Kidney epithelial cell (primary cell): ENCODE results near the gene MCC. TPM values are rescaled to one million over a fixed set of nuclear protein-coding genes. Genes with fewer than 3 reads are reported as not detected.
A peak's percentile ranks its signal among the peaks of the same experiment; 100 is the strongest.

ENCODE experiments used
- DNase-seq: peaks from one replicate; pipeline ENCODE4 v3.0.0-alpha.2; 2010; ENCODE audit warnings: low read depth
- H3K27me3 ChIP-seq: 2 replicates; pipeline ENCODE4 v1.6.0; 2011; ENCODE audit warnings: low read length; ENCODE audit not compliant: control insufficient read depth, insufficient read depth
- H3K36me3 ChIP-seq: 2 replicates; pipeline ENCODE4 v1.5.1; 2011; ENCODE audit warnings: low read length; ENCODE audit not compliant: control insufficient read depth, insufficient read depth
- H3K4me3 ChIP-seq: 2 replicates; pipeline ENCODE4 v1.5.1; 2011; ENCODE audit warnings: low read depth, mild to moderate bottlenecking, control low read depth, low read length
- total RNA-seq: library from RNA; depleted of rRNA; stranded (reverse); fragments of >200 nt; gene quantifications from 2 replicates; pipeline ENCODE4 v1.2.3, GENCODE V29; 2015
- TF ChIP-seq, protein P1 (sequence below): IDR thresholded peaks from 2 replicates; pipeline ENCODE4 v1.5.1; 2011; ENCODE audit warnings: mild to moderate bottlenecking, moderate library complexity, low read length, control low read depth, inconsistent platforms; ENCODE audit not compliant: insufficient read depth, poor library complexity, severe bottlenecking

Gene MCC
- total RNA-seq, 1 donor from 2014 or later, result 16.7 TPM

DNA sequence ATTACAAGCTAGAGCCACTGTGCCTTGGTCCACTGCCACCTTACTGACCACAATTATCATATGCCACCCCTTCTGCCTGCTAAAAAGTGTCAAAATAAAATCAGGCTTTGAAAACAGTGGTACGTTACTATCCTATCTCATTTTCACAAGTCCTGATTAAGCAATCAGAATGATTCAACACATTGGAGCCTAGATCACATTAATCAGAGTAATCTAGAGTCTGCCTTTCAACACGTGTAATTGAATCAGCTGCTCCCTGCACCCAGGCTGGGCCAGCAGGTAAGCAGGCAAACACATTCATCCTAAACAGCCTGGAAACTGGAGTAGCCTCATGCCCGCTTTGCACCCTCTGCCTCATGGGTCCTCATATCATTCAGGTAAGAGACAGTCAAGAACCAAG is 325.5 kb downstream of the MCC start:
- no peaks in the 10 kb centered on the region for H3K36me3 ChIP-seq
- H3K4me3 ChIP-seq, result no peak overlapping the region
- DNase-seq, result peak; percentile 61
- no peaks in the 10 kb centered on the region for H3K27me3 ChIP-seq
- TF ChIP-seq, protein P1, sequence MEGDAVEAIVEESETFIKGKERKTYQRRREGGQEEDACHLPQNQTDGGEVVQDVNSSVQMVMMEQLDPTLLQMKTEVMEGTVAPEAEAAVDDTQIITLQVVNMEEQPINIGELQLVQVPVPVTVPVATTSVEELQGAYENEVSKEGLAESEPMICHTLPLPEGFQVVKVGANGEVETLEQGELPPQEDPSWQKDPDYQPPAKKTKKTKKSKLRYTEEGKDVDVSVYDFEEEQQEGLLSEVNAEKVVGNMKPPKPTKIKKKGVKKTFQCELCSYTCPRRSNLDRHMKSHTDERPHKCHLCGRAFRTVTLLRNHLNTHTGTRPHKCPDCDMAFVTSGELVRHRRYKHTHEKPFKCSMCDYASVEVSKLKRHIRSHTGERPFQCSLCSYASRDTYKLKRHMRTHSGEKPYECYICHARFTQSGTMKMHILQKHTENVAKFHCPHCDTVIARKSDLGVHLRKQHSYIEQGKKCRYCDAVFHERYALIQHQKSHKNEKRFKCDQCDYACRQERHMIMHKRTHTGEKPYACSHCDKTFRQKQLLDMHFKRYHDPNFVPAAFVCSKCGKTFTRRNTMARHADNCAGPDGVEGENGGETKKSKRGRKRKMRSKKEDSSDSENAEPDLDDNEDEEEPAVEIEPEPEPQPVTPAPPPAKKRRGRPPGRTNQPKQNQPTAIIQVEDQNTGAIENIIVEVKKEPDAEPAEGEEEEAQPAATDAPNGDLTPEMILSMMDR, result no peak

DNA sequence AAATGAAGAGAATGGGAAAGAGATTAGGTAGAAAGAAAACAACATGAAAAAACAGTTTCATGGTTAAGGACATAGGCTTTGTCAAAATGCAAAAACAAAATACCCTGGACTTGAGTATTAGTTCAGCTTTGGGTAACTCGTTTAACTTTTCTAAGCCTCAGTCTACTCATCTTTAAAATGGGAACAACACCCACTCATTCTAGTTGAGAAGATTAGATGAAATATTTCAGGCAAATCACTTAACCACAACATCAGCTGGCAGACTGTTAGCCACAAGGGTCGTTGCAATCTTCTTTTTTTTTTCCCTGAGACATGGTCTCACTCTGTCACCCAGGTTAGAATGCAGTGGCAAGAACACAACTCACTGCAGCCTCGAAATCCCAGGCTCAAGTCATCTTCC is 326.0 kb downstream of the MCC start:
- TF ChIP-seq, protein P1, result no peak
- H3K36me3 ChIP-seq, result no peaks in the 10 kb centered on the region
- DNase-seq, result no peak
- no peak overlapping the region for H3K4me3 ChIP-seq
- H3K27me3 ChIP-seq, result no peaks in the 10 kb centered on the region

- TF ChIP-seq, protein P1, result no peak
- Histone ChIP-seq H3K4me3 (no peak overlapping the region), H3K27me3 (no peaks in the 10 kb centered on the region), H3K36me3 (no peaks in the 10 kb centered on the region)
- no peak for DNase-seq
Observed at GRCh38 chr5:113161806-113162205, 326.4 kb downstream of the MCC start.

DNA sequence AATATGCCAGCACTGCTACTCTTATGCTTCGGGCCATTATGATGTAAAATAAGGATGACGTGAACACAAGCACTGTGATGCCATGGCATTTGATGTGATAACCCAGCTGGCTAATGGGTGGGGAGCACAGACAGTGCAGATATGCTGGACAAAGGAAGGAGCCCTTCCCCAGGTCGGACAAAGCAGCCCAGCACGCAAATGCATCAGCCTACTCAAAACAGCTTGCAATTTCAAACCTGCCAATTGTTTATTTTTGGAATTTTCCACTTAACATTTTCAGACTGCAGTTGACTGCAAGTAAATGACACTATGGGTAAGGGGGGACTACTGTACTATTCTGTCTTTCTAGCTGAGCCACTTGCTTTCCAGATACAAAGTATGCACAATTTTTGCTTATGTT is 330.4 kb downstream of the MCC start:
- no peaks in the 10 kb centered on the region for H3K36me3 ChIP-seq
- no peaks in the 10 kb centered on the region for H3K27me3 ChIP-seq
- H3K4me3 ChIP-seq, result no peak overlapping the region
- TF ChIP-seq, protein P1, result no peak
- DNase-seq, result no peak

- DNase-seq, result no peak
- TF ChIP-seq, protein P1, result no peak
- no peaks in the 10 kb centered on the region for H3K36me3 ChIP-seq
Observed at GRCh38 chr5:113156271-113156877, 331.9 kb downstream of the MCC start.

GRCh38 chr5:113153512-113154097 is 334.6 kb downstream of the MCC start:
- Histone ChIP-seq H3K27me3 (no peaks in the 10 kb centered on the region), H3K4me3 (no peak overlapping the region), H3K36me3 (no peaks in the 10 kb centered on the region)
- DNase-seq, result no peak
- TF ChIP-seq, protein P1, result no peak

More at GRCh38 chr5:113156271-113156877, 331.9 kb downstream of the MCC start:
- H3K4me3 ChIP-seq, result no peak overlapping the region
- H3K27me3 ChIP-seq, result no peaks in the 10 kb centered on the region
